ENCODE results near the gene KDM4C.
A peak's percentile ranks its signal among the peaks of the same experiment; 100 is the strongest.

Gene KDM4C

DNA sequence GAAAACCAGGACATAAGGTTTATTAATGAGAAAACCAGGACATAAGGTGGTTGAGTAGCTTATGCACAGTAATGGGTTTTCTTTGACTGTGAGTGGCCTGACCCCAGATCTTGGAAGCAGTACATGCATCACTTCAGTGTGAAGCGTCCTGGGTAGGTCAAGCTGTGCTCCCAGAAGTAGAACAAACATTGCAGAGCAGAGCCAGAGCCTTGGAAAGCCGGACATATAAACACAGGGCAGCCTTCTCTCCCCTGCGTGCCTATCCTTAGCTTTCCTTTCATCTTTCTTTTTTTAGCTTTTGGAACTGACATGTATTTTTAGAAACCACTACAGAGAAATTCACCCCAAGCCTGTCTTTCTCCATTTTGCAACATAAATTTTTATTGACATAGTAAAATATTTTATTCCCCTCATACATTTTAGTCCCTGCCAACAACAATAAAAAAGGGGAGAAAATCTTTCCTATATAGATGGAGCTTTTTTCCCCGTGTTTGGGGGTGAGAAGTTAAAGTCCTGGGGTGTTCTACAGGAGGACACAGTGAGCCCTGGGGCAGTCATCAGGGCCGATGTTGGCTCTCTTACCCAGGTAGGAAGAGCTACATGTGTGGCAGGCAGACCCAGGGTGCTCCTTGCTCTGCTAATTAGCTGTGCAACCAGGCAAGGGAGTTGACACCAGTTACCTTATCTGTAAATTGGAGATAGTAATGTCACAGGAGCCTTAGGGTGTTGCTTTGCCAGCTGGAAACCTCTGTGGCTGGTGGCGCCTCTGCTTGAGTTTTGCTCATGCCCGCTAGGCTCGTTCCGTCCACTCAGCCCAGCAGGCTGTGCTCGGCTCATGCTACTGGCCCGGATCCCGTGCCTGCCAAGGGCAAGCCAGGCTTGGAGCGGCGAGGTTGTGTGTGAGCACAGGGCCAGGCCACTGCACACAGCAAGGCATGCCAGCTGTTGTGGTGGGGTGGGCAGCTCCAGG, 389.6 kb downstream of the KDM4C start:
- peaks cover 19% of the 10 kb centered on the region for H3K36me3 Mint-ChIP-seq
- no peaks in the 10 kb centered on the region for H3K27me3 Mint-ChIP-seq
- peaks cover 47% of the 10 kb centered on the region for H3K4me1 Mint-ChIP-seq
- peaks cover 2% of the 10 kb centered on the region for H3K9me3 Mint-ChIP-seq
- no peak overlapping the region for H3K4me3 Mint-ChIP-seq
- H3K27ac Mint-ChIP-seq, result no peak overlapping the region

DNA sequence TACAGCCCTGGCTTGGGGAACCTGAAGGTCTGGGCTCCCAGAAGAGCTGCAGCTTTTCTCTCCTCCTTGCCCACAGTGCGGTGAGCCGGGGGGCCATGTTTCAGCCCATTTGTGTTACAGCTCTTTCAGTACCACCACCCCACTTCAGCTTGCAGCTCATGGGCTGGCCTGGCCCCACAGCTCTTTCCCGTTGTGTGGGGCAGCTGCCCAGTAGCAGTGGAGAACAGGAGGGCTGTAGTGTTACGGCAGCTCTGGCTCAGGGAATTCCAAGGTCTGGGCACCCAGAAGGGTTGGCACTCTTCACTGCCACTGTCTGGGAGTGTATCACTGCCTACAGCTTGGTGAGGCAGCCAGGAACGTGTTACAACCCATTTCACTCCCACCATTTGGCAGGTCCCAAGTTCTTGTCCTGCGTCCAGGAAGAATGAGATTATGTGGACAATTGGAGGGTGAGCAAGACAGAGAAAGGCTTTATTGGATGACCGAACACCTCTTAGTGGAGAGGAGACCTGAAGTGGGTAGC, 390.5 kb downstream of the KDM4C start:
- peaks cover 5% of the 10 kb centered on the region for H3K9me3 Mint-ChIP-seq
- H3K27ac Mint-ChIP-seq, result no peak overlapping the region
- H3K4me1 Mint-ChIP-seq, result peaks cover 49% of the 10 kb centered on the region
- H3K27me3 Mint-ChIP-seq, result no peaks in the 10 kb centered on the region
- peaks cover 22% of the 10 kb centered on the region for H3K36me3 Mint-ChIP-seq
- no peak overlapping the region for H3K4me3 Mint-ChIP-seq

- H3K4me3 Mint-ChIP-seq, result no peak overlapping the region
- no peaks in the 10 kb centered on the region for H3K27me3 Mint-ChIP-seq
- H3K36me3 Mint-ChIP-seq, result peaks cover 29% of the 10 kb centered on the region
- peaks cover 55% of the 10 kb centered on the region for H3K4me1 Mint-ChIP-seq
- H3K9me3 Mint-ChIP-seq, result peaks cover 5% of the 10 kb centered on the region
- no peak overlapping the region for H3K27ac Mint-ChIP-seq
These were observed 391.5 kb downstream of the KDM4C start for GRCh38 chr9:7149258-7149657.

DNA sequence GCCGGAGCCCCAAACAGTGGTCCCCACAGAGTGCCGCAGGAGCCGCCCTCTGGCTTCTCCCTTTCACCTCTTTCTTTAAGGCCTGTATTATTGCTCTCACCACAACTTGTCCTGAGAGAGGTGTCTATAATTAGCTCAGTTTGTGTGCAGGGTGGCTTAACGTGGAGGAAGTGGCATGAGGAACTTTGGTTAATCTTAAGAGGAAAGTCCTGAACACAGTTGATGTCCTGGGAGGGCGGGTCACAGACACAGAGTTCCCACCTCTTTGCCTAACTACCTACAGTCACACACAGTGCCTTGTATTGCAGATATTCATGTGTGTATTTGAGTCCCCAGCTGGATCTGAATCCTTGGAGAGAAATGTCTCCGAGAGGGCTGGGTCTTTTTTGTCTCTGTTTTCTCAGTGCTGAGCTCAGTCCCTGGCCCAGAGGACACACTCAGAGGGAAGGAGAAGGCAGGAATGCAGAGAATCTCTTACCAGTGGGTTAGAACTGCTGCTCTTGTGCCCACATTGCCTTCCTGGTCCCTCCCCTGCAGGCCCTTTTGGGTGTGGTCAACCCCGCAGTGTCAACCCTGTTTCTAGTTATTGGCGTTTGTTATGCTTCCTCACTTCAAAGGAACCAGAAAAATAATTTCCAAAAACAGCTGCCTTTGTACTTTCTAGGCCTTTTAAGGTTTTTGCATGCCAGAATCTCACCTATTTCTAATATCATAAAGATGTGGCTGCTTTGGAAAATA, 392.5 kb downstream of the KDM4C start:
- H3K4me3 Mint-ChIP-seq, result no peak overlapping the region
- peaks cover 30% of the 10 kb centered on the region for H3K36me3 Mint-ChIP-seq
- H3K9me3 Mint-ChIP-seq, result peaks cover 5% of the 10 kb centered on the region
- H3K4me1 Mint-ChIP-seq, result peaks cover 54% of the 10 kb centered on the region
- H3K27ac Mint-ChIP-seq, result peak overlapping the region; percentile 63
- no peaks in the 10 kb centered on the region for H3K27me3 Mint-ChIP-seq

DNA sequence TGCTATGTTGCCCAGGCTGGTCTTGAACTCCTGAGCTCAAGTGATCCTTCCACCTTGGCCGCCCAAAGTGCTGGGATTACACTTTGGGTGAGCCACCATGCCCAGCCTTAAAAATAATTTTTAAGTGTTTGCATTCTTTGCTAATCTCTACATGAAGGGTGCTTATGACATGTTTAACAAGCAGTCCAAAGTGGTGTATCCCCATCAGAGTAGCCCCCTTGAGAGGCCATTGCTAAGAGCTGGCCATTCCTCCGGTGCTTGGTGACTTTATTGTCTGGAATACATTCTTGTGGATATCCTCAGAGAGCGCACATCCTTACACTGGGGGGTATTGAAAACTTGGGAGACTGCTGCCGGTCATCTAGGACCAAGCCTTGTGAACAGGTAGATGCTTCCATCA, 395.4 kb downstream of the KDM4C start:
- H3K9me3 Mint-ChIP-seq, result peaks cover 5% of the 10 kb centered on the region
- peaks cover 32% of the 10 kb centered on the region for H3K36me3 Mint-ChIP-seq
- H3K27me3 Mint-ChIP-seq, result no peaks in the 10 kb centered on the region
- H3K4me1 Mint-ChIP-seq, result peaks cover 46% of the 10 kb centered on the region
- no peak overlapping the region for H3K4me3 Mint-ChIP-seq
- no peak overlapping the region for H3K27ac Mint-ChIP-seq

- Mint-ChIP-seq H3K36me3 (peaks cover 32% of the 10 kb centered on the region), H3K9me3 (peaks cover 5% of the 10 kb centered on the region), H3K4me1 (peaks cover 47% of the 10 kb centered on the region), H3K4me3 (no peak overlapping the region), H3K27ac (no peak overlapping the region), H3K27me3 (no peaks in the 10 kb centered on the region)
These were observed 395.8 kb downstream of the KDM4C start for GRCh38 chr9:7153566-7153965.

GRCh38 chr9:7154003-7154619, 396.3 kb downstream of the KDM4C start:
- H3K36me3 Mint-ChIP-seq, result peaks cover 34% of the 10 kb centered on the region

GRCh38 chr9:7154650-7155049, 396.9 kb downstream of the KDM4C start:
- no peak overlapping the region for H3K27ac Mint-ChIP-seq
- peaks cover 44% of the 10 kb centered on the region for H3K4me1 Mint-ChIP-seq
- peaks cover 36% of the 10 kb centered on the region for H3K36me3 Mint-ChIP-seq

More at GRCh38 chr9:7154003-7154619, 396.3 kb downstream of the KDM4C start:
- Mint-ChIP-seq H3K4me1 (peaks cover 46% of the 10 kb centered on the region), H3K27me3 (no peaks in the 10 kb centered on the region), H3K27ac (no peak overlapping the region), H3K9me3 (peaks cover 5% of the 10 kb centered on the region), H3K4me3 (no peak overlapping the region)

GRCh38 chr9:7161469-7161868, 403.7 kb downstream of the KDM4C start:
- Mint-ChIP-seq H3K4me3 (no peak overlapping the region), H3K27me3 (no peaks in the 10 kb centered on the region), H3K36me3 (peaks cover 29% of the 10 kb centered on the region), H3K9me3 (no peaks in the 10 kb centered on the region), H3K27ac (no peak overlapping the region), H3K4me1 (peaks cover 24% of the 10 kb centered on the region)

More at GRCh38 chr9:7154650-7155049, 396.9 kb downstream of the KDM4C start:
- no peak overlapping the region for H3K4me3 Mint-ChIP-seq
- no peaks in the 10 kb centered on the region for H3K27me3 Mint-ChIP-seq
- peaks cover 5% of the 10 kb centered on the region for H3K9me3 Mint-ChIP-seq

DNA sequence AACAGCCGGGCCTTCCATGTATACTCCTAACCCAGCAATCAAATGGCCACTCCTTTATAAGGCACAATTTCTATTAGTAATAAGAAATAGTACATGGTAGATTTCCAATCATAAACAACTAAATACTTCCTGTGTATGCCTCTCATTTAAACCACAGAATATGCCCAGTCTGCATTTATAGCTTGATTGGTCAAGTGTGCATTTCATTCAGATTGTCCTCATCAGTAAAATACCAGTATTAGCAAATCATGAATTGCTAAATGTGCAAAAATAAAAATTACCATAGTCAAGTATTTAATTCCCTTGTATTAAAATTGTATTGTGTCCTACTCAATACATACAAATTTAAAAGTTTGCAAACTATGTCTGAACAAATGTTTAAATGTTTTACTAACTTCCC, 406.2 kb downstream of the KDM4C start:
- Mint-ChIP-seq H3K36me3 (peaks cover 22% of the 10 kb centered on the region), H3K9me3 (no peaks in the 10 kb centered on the region), H3K27me3 (no peaks in the 10 kb centered on the region), H3K27ac (no peak overlapping the region), H3K4me3 (no peak overlapping the region), H3K4me1 (peaks cover 10% of the 10 kb centered on the region)

- H3K27ac Mint-ChIP-seq, result no peak overlapping the region
These were observed 406.9 kb downstream of the KDM4C start for GRCh38 chr9:7164440-7165330.

DNA sequence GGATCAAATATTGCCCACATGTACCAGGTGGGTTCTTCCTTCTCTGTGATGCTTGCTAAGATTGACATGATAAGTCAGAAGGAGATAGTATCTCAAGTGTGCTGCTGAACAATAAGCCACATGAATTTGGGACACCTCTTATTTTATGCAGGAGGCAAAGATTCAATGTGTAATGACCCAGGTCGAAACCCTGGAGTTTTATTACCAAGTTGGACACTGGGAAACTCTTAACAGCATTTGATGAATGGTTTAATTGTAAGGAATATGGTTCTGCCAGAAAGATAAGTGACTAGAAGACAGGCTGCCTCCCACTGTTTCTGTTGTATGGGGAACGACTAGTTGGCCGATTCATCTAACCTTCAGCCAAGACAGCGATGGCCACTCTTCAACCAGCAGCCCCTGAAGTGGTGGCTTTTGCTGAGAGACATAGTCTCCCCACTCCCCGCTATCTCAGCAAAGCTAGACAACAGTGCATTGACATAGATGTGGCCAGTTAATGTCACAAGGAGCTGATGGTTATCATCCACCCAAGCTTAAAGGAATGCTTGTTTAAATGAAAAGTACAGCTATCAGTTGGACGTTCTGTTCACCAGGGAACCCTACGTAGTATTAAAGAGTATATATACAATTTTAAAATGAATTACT, 407.7 kb downstream of the KDM4C start:
- Mint-ChIP-seq H3K27ac (no peak overlapping the region), H3K9me3 (no peaks in the 10 kb centered on the region), H3K4me3 (no peak overlapping the region), H3K4me1 (no peaks in the 10 kb centered on the region), H3K27me3 (no peaks in the 10 kb centered on the region), H3K36me3 (peaks cover 23% of the 10 kb centered on the region)

More at GRCh38 chr9:7164440-7165330, 406.9 kb downstream of the KDM4C start:
- H3K4me1 Mint-ChIP-seq, result peaks cover 4% of the 10 kb centered on the region
- H3K27me3 Mint-ChIP-seq, result no peaks in the 10 kb centered on the region
- no peaks in the 10 kb centered on the region for H3K9me3 Mint-ChIP-seq
- H3K36me3 Mint-ChIP-seq, result peaks cover 21% of the 10 kb centered on the region
- H3K4me3 Mint-ChIP-seq, result no peak overlapping the region

GRCh38 chr9:7166074-7166473, 408.3 kb downstream of the KDM4C start:
- Mint-ChIP-seq H3K27me3 (no peaks in the 10 kb centered on the region), H3K9me3 (no peaks in the 10 kb centered on the region), H3K27ac (no peak overlapping the region), H3K4me3 (no peak overlapping the region), H3K4me1 (no peaks in the 10 kb centered on the region), H3K36me3 (peaks cover 23% of the 10 kb centered on the region)

GRCh38 chr9:7169717-7170389, 412.1 kb downstream of the KDM4C start:
- H3K27ac Mint-ChIP-seq, result no peak overlapping the region
- peaks cover 34% of the 10 kb centered on the region for H3K36me3 Mint-ChIP-seq

More at GRCh38 chr9:7169717-7170389, 412.1 kb downstream of the KDM4C start:
- Mint-ChIP-seq H3K9me3 (no peaks in the 10 kb centered on the region), H3K4me1 (no peaks in the 10 kb centered on the region), H3K27me3 (no peaks in the 10 kb centered on the region), H3K4me3 (no peak overlapping the region)

Measured in activated naive CD4-positive, alpha-beta T cell treated with anti-CD3 and anti-CD28 coated beads, Interleukin-2, amount 50 U/mL, for 24 hours (primary cell).